GM18499 (cell line): ENCODE data around the gene RFTN2.
"Not testable (repeated sequence)": the region's sequence is repeated elsewhere in the genome, so short reads cannot be mapped to it uniquely, and the experiment has no call there.

Experiments
- ATAC-seq: cut with Tn5 transposase; IDR thresholded peaks from one replicate; pipeline ENCODE4 v1.9.1; 2021; ENCODE audit warnings: moderate number of reproducible peaks; ENCODE audit not compliant: insufficient read depth, unreplicated experiment

RFTN2 gene

GRCh38 chr2:197675246-197675645 lies at the start of gene RFTN2:
Gene RFTN2, minus strand, starts transcription at chr2:197675587. Its CDS starts 129 bp downstream, at chr2:197675458.
- no peak for ATAC-seq

- no peak for ATAC-seq
Measured at GRCh38 chr2:197717863-197718262, 42.5 kb upstream of the RFTN2 start.

GRCh38 chr2:197713271-197713670 lies 37.9 kb upstream of the RFTN2 start:
- no peak for ATAC-seq

GRCh38 chr2:197711578-197711977 lies 36.2 kb upstream of the RFTN2 start:
- no peak for ATAC-seq

- ATAC-seq, result peak; percentile 80
Measured at GRCh38 chr2:197710424-197711042, 35.1 kb upstream of the RFTN2 start.

GRCh38 chr2:197709140-197709539 lies 33.8 kb upstream of the RFTN2 start:
- ATAC-seq, result not testable (repeated sequence)

- no peak for ATAC-seq
Measured at GRCh38 chr2:197708331-197708730, 32.9 kb upstream of the RFTN2 start.

GRCh38 chr2:197707316-197708213 lies 32.2 kb upstream of the RFTN2 start:
- ATAC-seq, result no peak

GRCh38 chr2:197706839-197707207 lies 31.4 kb upstream of the RFTN2 start:
- no peak for ATAC-seq

GRCh38 chr2:197705912-197706838 lies 30.8 kb upstream of the RFTN2 start:
- no peak for ATAC-seq

GRCh38 chr2:197705121-197705911 lies 29.9 kb upstream of the RFTN2 start, which contains the start of gene MARS2:
Gene MARS2, plus strand, starts transcription at chr2:197705369. Its CDS starts 37 bp downstream, at chr2:197705406.
- peak; percentile 53 for ATAC-seq

- ATAC-seq, result peak; percentile 16
Measured at GRCh38 chr2:197704434-197705120, 29.2 kb upstream of the RFTN2 start.

GRCh38 chr2:197700960-197701359 lies 25.6 kb upstream of the RFTN2 start:
- no peak for ATAC-seq

GRCh38 chr2:197699724-197700123 lies 24.3 kb upstream of the RFTN2 start:
- ATAC-seq, result not testable (repeated sequence)

GRCh38 chr2:197696571-197696970 lies 21.2 kb upstream of the RFTN2 start:
- ATAC-seq, result not testable (repeated sequence)

- not testable (repeated sequence) for ATAC-seq
Measured at GRCh38 chr2:197695971-197696370, 20.6 kb upstream of the RFTN2 start.

GRCh38 chr2:197695206-197695605 lies 19.8 kb upstream of the RFTN2 start:
- ATAC-seq, result not testable (repeated sequence)

GRCh38 chr2:197677483-197677882 lies 2.1 kb upstream of the RFTN2 start:
- no peak for ATAC-seq

- ATAC-seq, result no peak
Measured at GRCh38 chr2:197677056-197677455, 1.7 kb upstream of the RFTN2 start.
